GM18909 (cell line): ENCODE results near the gene MSI2.

ENCODE experiments used
- ATAC-seq: cut with Tn5 transposase; IDR thresholded peaks from one replicate; pipeline ENCODE4 v1.9.1; 2021; ENCODE audit warnings: mild to moderate bottlenecking; ENCODE audit not compliant: unreplicated experiment, poor library complexity

MSI2 gene

GRCh38 chr17:57708410-57708809 is 452.1 kb downstream of the MSI2 start:
- no peak for ATAC-seq

- ATAC-seq: no peak
Measured at GRCh38 chr17:57713140-57713539, 456.8 kb downstream of the MSI2 start.

DNA sequence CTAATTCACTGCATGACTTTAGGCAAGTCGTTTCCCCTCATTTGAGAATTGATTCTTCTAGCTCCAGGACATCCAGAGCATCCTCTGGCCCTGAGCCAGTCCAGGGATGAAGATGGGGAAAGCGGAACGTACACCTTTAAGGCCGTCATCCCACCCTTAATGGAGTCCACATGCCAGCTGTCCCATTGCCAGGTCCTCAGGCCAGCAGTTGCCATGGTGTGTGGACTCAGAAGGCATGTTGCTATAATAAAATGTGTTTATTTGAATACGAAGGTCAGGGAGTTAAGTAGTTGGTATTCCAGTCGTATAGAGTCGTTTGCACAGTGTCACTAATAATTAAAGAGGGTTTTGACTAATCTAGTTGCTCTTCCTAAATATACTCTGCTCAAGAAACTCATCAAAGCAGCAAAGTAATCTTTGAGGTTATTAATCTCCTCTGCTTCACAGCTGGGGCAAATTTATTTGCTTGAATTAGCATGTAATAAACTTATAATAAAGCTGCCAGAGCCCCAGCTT is 458.4 kb downstream of the MSI2 start:
- ATAC-seq: no peak

DNA sequence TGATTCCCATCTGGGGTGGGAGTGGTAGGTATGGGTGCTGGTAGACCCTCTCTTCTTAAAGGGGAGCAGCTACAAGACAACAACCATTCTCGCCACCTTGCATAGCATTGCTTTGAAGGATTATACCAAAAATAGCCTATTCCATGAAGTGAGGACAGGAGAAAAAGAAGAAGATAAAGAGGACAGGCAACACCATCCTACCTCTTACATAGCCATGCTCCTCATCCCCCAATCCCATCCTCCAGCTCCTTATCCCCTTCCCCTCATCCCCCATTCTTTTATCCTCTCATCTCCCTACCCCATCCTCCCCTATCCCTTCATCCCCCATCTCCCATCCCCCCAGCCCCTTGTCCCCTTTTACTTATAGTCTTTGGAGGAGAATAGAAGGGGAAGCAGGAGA is 459.7 kb downstream of the MSI2 start:
- ATAC-seq: no peak

DNA sequence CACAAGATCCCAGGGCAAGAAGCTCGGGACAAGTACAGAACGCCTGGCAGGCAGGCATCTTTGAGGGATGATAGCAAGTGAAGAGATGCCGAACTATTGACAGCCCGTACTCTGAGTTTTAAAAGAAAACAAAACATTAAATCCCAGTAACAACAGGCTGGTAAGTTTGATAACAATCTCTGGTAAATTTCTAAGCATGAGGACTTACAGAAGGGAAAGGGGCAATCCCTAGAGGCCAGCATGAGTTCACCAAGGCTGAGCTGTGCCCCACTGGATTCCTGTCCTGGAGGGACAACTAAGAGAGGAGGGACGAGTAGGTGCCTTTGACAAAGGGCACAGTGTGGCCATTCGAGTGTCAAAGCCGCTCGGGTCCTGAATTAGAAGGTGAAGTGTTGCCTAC is 462.6 kb downstream of the MSI2 start:
- ATAC-seq: no peak

GRCh38 chr17:57720386-57721035 is 464.2 kb downstream of the MSI2 start:
- ATAC-seq: no peak

- ATAC-seq: no peak
Measured at GRCh38 chr17:57721967-57722703, 465.8 kb downstream of the MSI2 start.

- ATAC-seq: no peak
Measured at GRCh38 chr17:57722704-57723043, 466.4 kb downstream of the MSI2 start.

DNA sequence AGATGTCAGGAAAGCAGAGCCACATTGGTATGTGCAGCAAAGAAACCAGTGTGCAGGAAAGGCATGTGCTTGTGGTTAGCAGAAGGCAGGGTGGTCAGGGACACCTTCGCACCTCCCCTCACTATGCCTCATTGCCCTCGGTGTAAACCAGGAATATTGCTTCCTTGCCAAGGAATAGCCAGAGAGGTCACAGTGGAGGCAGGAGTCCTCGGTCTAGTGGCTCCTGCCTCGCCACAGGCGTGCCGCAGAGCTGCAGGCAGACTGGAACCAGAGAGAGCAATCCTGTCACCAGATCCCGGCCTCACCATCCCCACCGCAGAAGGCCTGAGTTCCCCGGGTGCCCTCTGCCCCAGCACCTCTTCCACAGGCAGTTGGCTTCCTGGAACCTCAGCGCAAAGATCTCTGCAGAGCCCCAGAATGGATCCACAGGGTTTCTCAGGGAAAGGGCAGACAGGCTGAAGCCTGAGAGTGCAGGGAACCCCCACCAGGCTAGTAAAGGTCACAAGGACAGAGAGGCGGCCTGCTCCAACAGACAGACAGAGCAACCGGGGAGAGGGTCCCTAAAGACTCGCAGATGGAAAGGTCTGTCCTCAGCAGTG is 467.2 kb downstream of the MSI2 start:
- no peak for ATAC-seq

DNA sequence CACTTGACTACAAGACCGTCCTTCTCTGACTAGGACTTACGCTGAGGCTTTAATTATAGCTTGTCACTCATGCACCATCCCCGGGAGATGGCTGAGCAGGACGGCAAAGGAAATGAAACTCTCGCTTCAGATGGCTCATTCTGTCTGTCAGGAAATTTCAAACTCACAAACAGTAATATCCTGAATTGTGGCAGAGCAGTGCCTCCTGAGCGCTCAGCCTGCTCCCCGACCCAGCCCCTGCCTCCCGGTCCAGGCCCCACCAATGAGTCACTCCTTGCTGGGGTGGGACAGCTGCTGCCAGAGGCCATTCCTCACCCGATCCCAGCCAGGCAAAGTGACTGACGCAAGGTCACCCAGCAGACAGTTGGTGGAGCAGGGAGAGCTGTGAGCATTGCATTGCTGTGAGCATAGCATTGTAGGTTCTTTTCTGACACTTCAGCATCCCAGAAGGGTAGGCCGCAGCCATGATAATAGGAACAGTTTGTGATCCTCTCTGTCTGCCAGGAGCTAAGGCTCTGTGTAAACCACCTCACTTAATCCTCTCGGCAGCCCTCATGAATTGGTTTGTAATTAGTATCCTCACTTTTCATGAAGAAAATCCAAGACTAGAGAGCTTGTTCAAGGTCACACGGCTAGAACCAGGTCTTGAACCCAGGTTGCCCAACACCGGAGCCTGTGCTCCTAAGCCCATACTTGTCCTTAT is 467.9 kb downstream of the MSI2 start:
- peak; percentile 75 for ATAC-seq

- ATAC-seq: no peak
Measured at GRCh38 chr17:57724729-57725125, 468.4 kb downstream of the MSI2 start.

DNA sequence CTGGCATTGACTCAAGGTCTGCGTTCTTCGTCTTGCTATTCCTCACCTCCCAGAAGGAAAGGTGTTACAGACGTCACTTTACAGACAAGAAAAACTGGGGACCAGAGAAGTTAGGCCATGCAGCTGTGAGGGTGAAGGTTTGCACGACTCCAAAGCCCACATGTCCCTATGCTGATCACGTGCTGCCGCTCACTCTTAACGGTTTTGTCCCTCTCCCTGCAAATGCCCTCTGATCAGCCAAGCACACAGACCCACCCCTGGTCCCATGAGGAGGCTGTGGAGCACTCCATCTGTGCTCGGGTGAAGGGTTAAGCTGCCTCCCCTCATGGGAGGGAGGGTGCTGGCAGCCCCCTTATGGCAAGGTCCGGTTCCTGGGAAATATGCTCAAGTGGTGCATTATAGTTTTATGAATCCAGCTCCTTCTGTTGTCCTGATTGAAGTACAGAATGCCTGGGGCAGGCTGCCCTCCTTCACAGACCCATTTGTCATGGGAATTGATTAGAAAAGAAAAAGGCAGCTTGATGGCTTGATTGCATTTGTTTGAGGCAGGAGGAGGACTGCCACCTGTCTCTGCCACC is 470.0 kb downstream of the MSI2 start:
- no peak for ATAC-seq

DNA sequence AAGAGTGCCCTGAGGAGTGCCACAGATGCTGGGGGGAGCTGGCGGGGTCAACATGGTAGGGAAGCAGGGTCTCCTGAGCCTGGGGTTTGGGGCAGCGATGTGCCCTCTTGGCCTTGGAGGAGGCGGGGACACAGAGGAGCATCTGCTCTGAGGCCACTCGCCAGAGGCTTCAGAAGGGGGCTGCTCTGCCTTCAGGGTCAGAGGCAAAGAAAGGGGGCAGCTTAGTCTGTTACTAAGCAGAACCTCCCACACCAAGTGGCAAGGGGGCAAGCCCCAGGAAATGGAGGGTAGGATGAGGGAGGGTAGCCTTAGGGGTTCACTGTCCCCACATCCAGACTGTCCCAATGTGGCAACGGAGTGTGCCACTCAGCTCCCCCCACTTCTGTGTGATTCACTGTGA is 470.5 kb downstream of the MSI2 start:
- ATAC-seq: no peak

DNA sequence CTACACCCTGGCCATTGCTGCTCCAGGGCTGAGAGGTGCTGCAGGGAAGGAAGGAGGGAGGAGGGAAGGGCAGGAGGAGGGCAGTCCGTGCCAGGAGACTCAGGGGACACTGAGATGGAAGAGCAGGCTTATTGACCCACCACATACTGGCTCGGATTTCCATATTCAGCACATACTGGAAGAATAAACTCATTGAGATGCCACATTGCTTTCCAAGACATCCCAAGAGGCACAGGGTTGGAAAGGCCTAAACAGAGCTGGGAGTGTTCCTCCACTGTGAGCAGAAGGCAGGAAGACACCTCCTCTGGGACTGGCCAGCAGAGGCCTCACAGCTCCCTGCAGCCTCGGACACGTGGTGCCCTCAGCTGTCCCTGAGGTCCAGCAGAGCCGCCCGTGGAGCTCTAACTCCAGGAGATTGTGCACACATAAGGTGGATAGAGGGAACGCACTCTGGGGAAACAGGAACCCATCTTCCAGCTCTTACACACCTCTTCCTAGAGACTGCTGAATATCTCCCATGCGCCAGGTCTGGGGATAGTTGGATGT is 471.4 kb downstream of the MSI2 start:
- ATAC-seq: no peak

GRCh38 chr17:57730026-57730701 is 473.8 kb downstream of the MSI2 start:
- ATAC-seq: no peak

GRCh38 chr17:57732062-57732461 is 475.7 kb downstream of the MSI2 start:
- ATAC-seq: no peak

GRCh38 chr17:57733085-57733484 is 476.8 kb downstream of the MSI2 start:
- ATAC-seq: no peak
